Measurements from ENCODE around the gene TSGA10.
"Not testable (repeated sequence)": the region's sequence is repeated elsewhere in the genome, so short reads cannot be mapped to it uniquely, and the experiment has no call there.

TSGA10 gene, protein sequence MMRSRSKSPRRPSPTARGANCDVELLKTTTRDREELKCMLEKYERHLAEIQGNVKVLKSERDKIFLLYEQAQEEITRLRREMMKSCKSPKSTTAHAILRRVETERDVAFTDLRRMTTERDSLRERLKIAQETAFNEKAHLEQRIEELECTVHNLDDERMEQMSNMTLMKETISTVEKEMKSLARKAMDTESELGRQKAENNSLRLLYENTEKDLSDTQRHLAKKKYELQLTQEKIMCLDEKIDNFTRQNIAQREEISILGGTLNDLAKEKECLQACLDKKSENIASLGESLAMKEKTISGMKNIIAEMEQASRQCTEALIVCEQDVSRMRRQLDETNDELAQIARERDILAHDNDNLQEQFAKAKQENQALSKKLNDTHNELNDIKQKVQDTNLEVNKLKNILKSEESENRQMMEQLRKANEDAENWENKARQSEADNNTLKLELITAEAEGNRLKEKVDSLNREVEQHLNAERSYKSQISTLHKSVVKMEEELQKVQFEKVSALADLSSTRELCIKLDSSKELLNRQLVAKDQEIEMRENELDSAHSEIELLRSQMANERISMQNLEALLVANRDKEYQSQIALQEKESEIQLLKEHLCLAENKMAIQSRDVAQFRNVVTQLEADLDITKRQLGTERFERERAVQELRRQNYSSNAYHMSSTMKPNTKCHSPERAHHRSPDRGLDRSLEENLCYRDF

DNA sequence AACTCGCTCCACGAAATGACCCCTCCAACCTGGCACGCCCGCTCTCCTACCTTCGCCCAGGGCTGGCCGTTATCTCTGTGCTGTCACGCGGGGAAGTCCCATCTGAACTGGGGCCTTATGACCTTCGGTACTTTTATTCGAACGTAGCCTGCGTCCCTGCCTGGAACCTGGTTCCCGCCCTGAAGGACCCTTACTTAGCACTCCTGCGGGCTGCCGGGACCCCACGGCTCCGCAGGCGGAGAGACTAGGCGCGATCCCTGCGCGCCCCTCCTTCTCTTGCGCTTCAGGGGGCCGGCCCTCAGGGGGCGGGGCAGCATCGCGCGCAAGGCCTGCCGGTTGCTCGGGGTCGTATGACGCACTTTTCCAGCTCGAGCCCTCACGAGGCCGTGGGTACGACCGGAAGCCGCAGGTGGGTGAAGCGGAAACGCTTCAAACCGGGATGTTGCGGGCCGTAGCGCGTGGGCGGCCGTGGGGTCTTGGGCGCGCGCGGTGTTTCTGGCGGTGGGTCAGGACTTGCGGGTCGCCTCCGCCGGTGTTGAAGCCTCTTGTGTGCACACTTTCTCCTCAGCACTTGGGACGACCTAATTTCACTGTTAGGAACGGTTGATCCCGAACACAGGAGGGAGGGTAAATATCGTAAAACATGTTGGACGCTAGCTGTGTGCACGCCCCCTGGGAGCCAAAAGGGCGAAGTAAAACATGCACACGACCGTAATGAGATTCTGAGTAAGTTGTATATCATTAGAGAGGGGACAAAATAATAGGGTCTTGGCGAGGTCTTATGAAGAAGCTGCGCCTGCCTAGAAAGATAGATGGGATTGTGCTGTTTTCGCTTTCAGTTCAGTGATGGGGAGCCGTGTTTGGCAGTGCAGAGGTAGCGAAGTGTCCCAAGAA, at the start of gene TSGA10, which contains the start of gene LIPT1:
Gene TSGA10, minus strand, starts transcription at position 300 of the 894 bp plus-strand sequence. CDS start 45,503 bp downstream, outside the sequence.
Gene LIPT1, plus strand, starts transcription at position 325 of the 894 bp plus-strand sequence. CDS start 6,991 bp downstream, outside the sequence.
- in situ Hi-C loops (cut with MboI; ENCODE audit: low sequenced_read_pairs): no loop called here

DNA sequence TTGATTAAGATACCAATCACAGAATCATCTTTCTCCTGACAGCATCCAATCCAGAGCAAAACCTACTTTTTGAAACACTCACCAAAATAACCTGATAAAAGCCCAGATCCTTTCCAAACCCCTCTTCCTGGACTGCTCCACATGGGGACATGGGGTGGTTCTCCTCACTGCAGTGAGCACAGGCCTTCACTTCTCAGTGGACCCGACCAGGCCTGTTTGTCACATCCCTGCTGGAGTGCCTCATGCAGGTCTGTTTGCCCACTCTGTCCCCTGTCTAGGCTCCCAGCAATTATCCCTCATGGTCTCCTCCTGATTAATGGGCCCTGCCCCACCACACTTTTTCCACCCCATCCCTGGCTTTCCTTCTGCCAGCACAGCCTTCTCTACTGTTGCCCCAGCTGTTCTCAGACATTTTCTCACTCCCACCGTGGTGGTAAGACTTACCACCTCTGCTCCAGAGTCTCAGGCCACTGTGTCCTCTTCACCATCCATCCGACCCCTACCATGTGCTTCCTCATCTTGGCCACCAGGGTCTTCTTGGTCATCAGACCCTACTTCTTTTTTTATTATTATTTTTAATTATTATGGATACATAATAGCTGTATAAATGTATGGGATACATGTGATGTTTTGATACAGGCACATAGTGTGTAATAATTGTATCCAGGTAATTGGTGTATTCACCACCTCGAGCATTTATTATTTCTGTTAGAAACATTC, 47.4 kb upstream of the TSGA10 start:
- in situ Hi-C loops (cut with MboI; ENCODE audit: low sequenced_read_pairs): no loop called here

GRCh38 chr2:99200076-99200800, 45.5 kb upstream of the TSGA10 start:
- in situ Hi-C loops (cut with MboI; ENCODE audit: low sequenced_read_pairs): no loop called here

GRCh38 chr2:99198103-99198841, 43.5 kb upstream of the TSGA10 start:
- in situ Hi-C loops (cut with MboI; ENCODE audit: low sequenced_read_pairs): no loop called here

DNA sequence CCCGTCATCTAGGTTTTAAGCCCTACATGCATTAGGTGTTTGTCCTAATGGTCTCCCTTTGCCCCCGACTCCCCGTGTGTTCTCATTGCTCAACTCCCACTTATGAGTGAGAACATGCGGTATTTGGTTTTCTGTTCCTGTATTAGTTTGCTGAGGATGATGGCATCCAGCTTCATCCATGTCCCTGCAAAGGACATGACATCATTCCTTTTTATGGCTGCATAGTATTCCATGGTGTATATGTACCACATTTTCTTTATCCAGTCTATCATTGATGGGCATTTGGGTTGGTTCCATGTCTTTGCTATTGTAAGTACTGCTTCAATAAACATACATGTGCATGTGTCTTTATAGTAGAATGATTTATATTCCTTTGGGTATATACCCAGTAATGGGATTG, 37.6 kb upstream of the TSGA10 start:
- in situ Hi-C loops (cut with MboI; ENCODE audit: low sequenced_read_pairs): not testable (repeated sequence)

GRCh38 chr2:99190548-99190947, 35.8 kb upstream of the TSGA10 start:
- in situ Hi-C loops (cut with MboI; ENCODE audit: low sequenced_read_pairs): no loop called here

- in situ Hi-C loops (cut with MboI; ENCODE audit: low sequenced_read_pairs): no loop called here
Observed at GRCh38 chr2:99188357-99188756, 33.6 kb upstream of the TSGA10 start.

GRCh38 chr2:99187011-99187410, 32.3 kb upstream of the TSGA10 start:
- in situ Hi-C loops (cut with MboI; ENCODE audit: low sequenced_read_pairs): no loop called here

DNA sequence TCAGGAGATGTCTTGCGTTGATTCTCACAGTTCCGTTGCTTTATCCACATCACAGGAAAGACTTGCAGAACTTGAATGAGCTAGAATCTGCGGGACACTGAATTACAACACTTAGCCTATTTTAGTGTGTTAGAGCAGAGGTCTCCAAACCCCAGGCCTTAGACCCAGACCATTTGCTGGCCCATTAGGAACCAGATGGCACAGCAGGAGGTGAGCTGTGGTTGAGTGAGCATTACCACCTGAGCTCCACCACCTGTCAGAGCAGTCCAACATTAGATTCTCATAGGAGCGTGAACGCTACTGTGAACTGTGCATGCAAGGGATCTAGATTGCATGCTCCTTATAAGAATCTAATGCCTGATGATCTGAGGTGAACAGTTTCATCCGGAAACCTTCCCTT, 30.1 kb upstream of the TSGA10 start:
- in situ Hi-C loops (cut with MboI; ENCODE audit: low sequenced_read_pairs): no loop called here

GRCh38 chr2:99183025-99183424, 28.3 kb upstream of the TSGA10 start:
- in situ Hi-C loops (cut with MboI; ENCODE audit: low sequenced_read_pairs): no loop called here

GRCh38 chr2:99181624-99182000, 26.9 kb upstream of the TSGA10 start:
- in situ Hi-C loops (cut with MboI; ENCODE audit: low sequenced_read_pairs): no loop called here

DNA sequence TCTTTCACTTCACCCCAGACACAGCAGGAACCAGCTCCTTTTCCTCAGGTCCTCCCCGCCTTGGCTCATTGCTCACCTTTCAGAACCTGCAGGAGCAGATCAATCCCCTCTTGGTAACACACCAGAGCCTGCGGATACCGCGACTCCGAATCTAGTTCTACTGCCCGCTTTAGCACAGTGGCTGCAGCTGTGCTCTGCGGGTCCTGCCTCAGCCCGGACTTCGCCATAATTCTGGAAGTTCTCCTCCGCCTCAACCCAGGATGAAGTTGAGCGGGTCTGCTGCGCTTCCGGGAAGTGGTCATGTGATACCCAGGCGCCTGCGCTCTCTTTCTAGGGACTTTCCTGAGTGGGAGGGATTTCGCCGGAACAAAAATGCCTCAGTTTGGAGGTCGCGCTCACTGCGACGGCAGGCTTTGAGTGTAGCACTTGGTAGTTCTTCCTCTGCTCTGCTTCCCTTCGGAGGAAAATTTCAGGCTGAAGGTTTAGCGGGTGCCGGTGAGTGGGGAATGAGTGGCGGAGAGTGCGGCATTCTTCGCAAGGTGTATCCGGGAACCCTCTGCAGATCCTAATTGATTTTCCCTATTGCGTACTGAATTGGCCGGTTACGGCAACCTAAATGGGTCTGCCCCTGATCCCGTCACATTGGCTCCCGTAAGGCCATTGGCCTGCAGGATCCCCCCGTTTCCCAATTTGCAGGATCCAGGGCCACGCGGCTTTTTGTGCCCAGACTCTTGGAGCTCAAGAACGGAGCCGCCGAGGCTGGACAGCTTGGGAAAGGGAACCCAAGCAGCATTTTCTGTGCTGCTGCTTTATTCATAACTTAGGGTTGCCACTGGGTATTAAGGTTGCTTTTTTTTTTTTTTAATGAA, 26.2 kb upstream of the TSGA10 start, which contains the start of the genes MITD1 and MRPL30:
Gene MITD1, minus strand, starts transcription at position 304 of the 869 bp plus-strand sequence. Its CDS starts 77 bp downstream, at position 227.
Gene MRPL30, plus strand, starts transcription at position 430 of the 869 bp plus-strand sequence. CDS start 5,020 bp downstream, outside the sequence.
- in situ Hi-C loops (cut with MboI; ENCODE audit: low sequenced_read_pairs): no loop called here

GRCh38 chr2:99171377-99172140, 16.8 kb upstream of the TSGA10 start:
- in situ Hi-C loops (cut with MboI; ENCODE audit: low sequenced_read_pairs): no loop called here

- in situ Hi-C loops (cut with MboI; ENCODE audit: low sequenced_read_pairs): no loop called here
Observed at GRCh38 chr2:99169534-99169933, 14.8 kb upstream of the TSGA10 start.

DNA sequence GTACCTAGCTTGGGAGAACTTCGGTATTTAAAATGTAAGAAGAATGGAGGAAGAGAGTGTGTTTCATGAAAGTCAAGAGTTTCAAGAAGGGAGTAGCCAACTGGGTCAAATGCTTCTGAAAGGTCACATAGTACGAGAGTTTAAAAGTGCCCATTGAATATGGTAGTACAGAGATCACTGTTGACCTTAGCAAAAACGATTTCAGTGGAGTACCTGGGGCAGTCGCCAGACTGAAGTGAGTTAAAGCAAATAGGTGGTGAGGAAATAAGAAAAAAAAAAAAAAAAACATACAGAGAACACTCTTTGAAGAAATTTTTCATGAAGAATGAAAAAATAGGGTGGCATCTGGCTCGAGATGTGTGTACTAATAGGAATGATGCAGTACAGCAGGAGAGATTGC, 11.5 kb upstream of the TSGA10 start:
- in situ Hi-C loops (cut with MboI; ENCODE audit: low sequenced_read_pairs): no loop called here

DNA sequence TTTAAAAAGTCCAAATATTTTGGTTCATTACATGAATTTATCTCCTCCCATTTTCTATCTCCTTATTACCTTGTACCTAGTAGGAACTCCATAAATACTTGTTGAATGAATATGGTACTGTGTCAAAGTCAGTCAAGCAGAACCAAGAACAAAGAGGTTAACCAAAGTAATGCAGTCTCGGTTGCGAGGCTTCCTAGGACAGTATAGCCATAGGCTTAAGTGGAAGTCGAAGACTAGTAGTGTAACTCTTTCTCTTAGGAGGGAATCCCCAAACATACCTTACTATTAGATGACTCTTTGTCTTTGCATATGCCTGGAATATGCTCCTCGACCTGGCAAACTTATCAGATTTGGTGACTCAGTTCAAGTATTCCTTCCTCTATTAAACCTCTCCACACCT, 4.9 kb upstream of the TSGA10 start:
- in situ Hi-C loops (cut with MboI; ENCODE audit: low sequenced_read_pairs): no loop called here

DNA sequence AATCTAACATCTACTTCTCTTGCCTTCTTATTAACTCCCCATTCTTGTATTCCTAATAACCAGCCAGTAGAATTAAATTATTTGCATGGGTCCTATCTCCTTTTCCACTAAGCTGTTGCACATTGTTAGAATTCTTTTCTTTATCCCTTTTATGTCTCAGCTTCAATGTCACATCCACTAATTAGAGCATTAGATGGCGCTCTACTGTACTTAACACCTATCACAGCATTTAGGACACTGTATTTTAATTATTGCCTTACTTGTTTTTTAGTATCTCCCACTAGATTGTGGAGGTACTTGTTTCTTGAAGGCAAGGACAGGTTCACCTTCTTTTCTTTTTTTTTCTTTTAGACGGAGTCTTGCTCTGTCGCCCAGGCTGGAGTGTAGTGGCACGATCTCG, 3.9 kb upstream of the TSGA10 start:
- in situ Hi-C loops (cut with MboI; ENCODE audit: low sequenced_read_pairs): no loop called here
